Measurements from ENCODE around the gene UBN1.
"Not testable (repeated sequence)": the region's sequence is repeated elsewhere in the genome, so short reads cannot be mapped to it uniquely, and the experiment has no call there.

UBN1 gene

DNA sequence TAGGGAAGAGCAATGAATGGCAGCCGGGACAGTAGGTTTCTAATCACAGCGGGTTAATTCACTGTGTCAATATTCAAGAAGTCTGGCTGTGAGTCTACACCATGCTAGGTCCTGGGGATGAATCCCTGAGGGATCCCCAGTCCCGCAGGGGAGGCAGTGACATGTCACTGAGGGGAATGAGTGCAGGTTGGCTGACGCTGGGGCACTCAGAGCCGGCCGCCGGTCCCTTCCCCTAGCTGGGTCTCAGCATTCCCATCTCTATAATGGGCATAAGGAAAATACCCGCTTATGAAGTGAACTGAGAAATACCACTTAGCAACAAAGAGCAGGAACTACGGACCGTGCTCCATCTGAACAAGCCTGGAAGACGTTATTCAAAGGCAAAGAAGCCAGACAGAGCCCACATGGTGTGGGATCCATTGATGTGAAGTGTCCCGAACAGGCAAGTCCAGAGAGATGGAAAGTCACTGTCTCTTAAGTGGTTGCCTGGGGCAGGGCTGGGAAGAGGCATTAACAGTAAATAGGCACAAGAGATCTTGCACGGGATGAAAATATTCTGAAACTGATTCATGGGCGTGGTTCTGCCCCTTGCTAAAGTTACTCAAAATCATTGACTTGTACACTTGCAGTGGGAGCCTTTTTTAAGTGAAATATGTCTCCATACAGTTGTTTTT, 57.8 kb downstream of the UBN1 start:
- DNase-seq (ENCODE audit: low read depth), result no peak

DNA sequence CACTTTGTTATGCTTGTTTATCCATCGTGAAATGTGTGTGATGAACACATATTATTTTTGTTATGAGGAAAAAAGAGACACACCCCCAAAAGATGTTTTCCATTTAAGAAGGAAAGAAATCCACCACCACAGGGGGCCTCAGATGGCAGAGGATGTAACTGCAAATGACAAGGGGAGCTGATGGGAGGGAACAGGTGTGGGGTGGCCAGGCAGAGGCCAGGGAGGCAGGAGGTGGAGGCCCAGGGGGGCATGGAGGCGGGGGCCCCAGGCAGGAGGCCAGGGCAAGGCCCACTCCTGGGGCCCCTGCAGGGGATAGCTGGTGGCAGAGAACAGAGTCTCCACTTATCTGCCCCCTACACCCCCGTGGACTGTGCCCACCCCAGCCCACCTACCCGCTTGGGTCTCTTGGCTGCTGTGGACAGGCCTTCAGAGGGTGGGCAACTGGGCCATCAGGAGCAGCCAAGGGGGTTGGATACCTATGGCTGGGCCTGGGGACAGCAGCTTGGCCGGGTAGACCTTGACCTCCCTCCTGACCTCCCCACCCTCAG, 61.6 kb downstream of the UBN1 start:
- no peak for DNase-seq (ENCODE audit: low read depth)

DNA sequence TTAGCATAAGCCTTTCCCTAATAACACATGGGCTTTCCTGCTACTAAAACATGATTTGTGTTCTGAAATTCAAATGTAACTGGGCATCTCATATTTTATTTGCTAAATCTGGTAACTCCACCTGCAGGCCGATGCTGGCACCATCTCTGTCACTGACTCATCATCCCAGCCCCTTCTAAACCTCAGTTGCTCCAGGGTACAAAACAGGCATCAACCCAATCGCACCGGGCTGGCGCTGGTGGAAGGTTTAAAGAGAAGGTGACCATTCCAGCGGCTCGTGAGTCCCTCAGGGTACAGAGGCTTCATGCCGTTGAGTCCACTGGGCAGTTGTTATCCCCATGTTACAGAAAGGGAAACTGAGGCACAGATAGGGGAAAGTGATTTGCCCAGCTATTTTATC, 62.5 kb downstream of the UBN1 start:
- no peak for DNase-seq (ENCODE audit: low read depth)

DNA sequence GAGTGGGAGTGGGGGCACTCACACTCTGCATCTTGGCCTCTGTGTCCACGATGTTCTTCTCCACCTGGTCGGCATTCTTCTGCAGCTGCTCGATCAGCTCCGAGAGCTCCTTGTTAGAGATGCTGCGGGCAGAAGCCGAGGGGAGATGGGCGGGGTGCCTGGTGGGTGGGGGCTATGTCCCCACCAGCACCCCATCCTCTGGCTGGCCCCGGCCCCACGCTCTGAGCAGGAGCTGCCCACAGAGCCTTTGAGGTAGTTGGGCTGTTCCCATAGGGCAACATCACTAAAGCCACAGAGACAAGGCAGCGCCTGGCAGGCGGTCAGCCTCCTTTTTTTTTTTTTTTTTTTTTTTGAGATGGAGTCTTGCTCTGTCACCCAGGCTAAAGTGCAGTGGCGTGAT, 63.5 kb downstream of the UBN1 start:
- no peak for DNase-seq (ENCODE audit: low read depth)

DNA sequence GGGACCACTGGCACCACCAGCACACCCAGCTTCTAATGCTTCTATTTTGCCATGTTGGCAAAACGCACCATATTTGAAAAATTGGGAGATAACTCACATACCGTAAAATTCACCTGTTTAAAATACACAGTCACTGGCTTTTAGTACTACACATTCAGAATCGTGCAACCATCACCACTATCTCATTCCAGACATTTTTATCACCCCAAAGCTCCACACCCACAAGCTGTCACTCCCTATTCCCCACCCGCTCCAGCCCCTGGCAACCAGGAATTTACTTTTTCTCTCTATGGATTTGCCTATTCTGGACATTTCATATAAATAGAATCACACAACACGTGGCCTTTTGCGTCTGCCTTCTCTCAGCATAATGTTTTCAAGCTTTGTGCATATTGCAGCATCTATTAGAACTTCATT, 64.7 kb downstream of the UBN1 start:
- DNase-seq (ENCODE audit: low read depth), result no peak

DNA sequence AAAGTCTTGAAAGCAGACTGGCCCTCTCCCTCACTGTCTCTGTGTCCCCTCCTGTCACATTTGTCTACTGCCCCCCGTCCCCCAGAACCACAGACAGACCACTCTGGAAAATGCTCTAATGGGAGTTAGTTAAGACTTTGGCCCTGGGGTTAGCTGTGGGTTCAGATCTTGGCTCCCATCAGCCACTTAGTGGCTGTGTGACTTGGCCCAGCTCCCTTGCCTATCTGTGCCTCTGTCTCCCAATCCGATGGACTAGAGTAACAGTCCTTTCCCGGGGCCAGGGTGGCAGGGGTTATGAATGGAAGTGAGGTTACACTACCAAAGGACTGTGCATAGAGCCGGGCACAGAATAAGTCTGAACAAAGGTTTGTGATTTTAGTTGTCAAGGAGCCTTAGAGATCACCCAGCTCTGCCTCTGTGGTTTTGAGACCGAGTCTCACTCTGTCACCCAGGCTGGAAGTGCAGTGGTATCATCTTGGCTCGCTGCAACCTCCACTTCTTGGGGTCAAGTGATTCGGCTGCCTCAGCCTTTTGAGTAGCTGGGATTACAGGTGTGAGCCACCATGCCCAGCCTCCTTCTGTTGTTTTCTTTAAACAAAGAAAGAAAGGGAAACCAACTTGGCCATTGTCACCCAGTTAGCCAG, 66.0 kb downstream of the UBN1 start:
- DNase-seq (ENCODE audit: low read depth), result no peak

DNA sequence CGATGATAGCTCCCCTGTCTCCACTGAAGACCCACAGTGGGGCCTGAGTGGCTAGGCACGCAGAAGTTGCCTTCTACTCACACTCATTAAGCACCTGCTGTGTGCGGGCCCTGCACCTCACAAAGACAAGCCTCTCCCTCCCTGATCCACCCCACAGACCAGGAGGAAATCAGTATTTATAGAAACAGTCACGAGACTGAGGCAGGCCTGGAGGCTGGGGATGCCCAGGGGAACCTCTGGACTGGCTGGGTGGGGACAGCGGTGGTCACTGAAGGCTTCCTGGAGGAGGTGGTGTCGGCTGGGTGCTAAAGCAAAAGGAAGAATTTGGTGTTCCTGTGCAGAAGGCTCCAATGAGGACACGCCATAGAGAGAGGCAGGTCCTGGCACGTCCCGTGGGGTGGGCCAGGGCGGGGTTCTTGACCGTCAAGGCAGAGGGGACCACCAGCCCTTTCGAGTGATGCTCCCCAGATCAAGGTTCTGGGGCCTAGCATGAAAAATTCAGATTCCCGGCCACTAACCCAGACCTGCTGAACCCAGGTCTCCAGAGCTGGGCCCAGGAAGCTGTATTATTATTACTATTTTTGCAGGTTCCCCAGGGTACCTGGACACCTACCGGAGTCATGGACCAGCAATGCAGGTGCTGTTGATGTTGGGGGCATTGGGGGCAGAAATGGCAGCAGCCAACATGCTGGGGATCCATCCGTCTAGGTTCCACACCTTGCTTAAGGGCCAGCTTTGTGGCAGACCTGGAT, 66.7 kb downstream of the UBN1 start:
- DNase-seq (ENCODE audit: low read depth), result no peak

DNA sequence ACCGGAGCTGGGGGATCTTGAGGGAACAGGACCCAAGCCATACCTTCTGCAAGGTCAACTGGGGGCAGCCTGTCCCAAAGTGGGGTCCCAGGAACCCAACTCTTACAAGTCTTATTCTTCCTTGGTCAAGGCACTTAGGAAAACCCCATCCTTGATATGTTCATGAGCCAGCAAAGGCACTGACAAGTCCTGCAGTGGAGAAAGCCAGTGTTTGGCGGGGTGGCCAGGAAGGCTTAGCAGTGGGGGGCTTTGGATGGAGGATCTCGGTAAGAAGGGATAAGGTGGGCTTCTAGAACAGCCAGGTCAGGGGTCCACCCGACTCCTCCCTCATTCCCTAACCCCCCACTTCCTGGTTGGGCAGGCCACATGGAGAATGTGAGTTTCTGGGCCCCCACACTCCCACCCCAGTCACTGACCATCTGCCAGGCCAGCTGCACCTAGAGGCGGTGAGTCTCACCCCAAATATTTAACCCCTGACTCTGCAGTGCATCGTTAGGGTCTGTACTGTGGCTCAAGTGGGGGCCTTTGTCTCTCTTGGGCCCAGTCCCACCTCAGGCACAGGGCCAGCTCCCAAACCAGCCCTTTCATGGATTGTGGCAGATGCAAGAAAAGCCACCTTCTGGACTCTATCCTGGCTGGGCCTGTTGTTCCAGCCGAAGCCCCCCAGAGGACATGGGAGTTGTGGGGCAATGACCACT, 67.4 kb downstream of the UBN1 start:
- DNase-seq (ENCODE audit: low read depth), result no peak

DNA sequence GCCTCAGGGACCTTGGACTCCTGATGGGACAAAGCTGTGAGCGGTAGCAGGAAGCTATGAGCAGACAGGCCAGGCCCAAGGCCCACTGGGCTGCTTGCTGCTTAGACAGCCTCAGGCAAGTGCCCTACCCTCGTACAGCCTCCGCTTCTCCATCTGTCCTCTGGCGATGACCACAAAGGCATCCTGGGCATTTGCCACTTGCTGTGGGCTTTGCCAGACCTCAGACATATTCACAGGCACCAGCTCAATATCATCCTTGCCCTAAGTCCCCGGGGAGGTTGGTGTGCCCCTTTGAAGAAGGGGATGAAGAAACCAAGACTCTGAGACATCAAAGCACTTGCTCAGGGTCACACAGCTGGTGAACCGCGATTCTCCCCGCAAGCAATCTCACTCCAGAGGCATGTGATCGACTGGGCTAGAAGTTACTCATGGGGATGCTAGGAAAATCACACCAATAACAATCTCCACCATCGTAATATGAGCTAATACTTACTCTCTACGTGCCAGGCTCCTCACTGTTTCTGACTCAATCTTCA, 68.0 kb downstream of the UBN1 start:
- no peak for DNase-seq (ENCODE audit: low read depth)

DNA sequence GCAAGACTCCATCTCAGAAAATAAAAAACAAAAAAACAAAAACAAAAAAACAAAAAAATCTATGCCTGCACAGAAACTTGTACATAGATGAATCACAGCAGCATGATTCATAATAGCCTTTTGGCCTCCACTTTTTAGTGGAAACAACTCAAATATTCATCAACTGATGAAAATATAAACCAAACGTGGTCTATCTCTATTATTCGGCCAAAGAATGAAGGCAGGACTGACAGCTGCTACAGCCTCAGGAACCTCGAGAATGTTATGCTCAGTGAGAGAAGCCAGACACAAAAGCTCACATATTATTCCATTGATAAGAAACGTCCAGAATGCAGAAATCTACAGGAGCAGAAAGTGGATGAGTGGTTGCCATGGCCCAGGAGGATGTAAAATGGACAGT, 69.8 kb downstream of the UBN1 start:
- no peak for DNase-seq (ENCODE audit: low read depth)

DNA sequence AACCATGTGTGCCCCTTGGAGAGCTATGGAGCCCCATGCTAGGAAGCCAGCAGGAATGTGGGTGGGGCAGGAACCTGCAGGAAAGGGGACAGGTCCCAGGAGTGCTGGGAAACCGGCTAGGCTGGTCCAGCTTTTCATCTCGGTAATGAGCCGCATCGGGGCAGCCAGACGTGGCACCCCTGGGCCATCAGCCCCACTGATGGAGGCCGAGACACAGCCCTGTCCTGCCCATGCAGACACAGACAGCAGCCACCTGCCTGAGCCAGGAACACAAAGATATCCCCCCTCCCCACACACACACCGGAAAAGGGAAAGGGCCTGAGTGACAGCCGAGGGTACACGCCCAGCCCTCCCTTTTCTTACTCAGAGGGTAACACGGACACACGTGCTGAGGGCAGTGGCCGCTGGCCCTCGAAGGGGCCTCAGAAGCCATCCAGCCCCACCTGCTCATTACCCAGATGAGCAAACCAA, 71.5 kb downstream of the UBN1 start:
- DNase-seq (ENCODE audit: low read depth), result no peak

DNA sequence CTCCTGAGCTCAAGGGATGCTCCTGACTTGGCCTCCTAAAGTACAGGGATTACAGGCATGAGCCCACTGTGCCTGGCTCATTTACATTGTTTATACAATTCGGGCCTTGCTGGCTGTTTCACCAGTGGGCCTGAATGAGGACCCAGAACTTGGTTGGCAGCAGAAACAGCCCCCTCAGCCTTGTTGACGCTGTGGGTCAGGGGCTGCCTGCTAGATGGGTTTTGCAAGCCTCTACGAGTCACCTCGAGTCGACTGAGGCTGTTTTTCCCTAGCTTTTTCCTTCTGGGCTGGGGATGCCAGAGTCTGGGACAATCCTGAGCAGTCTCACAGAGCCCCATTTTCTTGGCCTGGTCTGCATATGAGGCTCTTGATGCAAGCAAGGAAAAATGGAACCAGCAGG, 73.5 kb downstream of the UBN1 start:
- no peak for DNase-seq (ENCODE audit: low read depth)

DNA sequence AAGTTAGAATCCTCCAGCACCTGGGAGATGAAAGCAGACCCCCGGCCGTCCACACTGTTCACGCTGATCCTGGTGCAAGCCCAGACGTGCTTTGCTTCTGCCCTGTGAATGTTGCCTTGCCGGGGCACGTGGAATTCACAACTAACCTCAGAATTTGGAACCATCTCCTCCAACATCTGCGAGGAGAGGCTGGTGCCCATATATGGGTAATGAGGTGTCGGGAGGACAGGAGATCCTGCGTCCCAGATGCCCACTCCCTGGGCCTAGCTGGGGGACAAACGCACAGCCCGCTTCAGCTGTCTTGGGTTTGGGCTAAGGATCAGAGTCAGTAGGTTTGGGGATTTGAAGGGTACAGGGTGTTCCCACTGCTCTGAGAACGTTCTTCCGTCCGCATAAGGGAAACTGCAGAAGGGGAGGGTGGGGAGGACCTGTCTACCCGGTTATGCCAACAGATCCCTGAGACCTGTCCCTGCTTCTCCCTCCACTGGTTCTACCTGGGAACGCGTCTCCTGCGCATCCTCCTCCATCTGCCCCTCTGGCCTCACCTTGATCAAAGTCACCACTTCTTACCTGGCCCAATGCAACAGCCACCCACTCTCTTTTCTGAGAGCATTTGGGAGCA, 75.6 kb downstream of the UBN1 start:
- no peak for DNase-seq (ENCODE audit: low read depth)

DNA sequence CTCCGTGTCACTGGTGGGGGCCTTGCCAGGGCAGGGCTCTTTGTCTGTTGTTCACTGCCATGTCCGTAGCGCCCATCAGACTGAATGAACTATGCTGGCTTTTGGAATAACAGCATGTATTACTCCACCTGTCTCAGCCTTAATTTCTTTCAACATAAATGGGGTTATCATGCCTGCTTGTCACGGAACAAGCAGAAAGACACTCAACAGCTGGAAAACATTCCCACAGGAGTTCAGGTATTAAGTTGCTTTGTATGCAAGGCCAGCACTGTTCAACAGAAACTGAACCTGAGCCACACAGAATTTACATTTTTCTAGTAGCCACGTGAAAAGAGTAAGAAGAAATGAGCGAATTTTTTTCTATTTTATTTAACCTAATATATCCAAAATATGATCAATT, 76.6 kb downstream of the UBN1 start:
- DNase-seq (ENCODE audit: low read depth), result no peak

DNA sequence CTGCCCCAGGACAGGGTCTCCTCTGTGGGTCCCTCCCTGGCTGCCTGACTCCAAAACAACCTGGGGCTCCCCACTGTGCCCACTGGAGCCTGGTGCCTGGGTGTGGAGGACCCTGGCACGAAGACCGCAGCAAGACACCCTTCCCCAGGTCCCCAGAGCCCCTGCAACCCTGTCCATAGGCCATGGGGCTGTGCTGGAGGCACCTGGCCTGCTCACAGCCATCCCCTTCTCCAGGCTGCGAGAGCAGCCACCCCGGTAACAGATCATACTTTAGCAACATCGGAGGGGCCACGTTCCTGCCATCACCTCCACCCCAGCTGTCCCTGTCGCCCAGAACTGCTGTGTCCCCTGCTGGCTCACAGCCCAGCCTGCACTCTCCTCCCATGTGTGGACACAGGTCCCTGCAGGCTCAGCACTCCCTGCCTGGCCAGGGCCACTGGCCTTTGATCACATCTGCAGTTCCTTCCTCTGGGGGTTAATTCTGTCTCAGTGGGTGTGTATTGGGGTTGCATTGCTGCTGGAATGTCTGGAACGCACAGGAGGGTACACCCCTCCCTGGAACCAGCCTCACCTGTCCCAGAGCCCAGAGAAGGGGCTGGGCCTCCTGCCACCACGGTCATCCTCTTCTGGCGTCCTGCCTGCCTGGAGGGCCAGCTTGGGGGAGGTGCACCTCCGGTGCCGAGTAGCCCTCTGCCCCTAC, 77.5 kb downstream of the UBN1 start:
- DNase-seq (ENCODE audit: low read depth), result no peak

DNA sequence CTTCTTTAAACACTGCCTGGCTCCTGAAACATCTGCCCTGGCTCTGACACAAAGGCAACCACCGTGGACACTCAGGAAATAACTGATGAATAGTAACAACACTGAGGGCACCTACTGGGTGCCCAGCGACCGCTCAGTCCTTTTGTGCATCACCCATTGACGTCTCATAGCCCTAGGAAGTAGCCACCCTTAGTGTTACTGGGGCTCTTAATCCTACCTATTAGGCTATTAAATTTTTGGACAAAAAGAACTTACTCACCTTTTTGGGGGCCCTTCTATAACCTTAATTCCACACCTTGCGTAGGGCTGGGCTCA, 78.0 kb downstream of the UBN1 start:
- DNase-seq (ENCODE audit: low read depth), result no peak

DNA sequence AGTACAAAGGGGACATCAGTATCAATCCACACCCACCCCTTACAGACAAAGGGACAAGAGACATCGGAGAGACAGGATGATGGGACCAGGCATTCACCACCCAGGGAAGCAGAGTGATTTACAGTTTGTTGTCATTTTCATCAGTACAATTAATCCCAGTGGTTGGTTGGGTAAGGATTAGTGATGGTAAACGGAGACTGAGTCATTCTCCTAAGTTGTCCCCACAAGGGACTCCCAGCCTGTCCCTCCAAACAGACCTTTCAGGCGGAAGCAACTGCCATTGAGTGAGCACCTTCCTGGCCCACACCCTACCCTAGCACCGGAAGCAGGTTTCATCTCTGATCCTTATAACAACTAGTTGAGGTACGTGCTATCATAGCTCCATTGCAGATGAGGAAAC, 78.5 kb downstream of the UBN1 start:
- DNase-seq (ENCODE audit: low read depth), result no peak

DNA sequence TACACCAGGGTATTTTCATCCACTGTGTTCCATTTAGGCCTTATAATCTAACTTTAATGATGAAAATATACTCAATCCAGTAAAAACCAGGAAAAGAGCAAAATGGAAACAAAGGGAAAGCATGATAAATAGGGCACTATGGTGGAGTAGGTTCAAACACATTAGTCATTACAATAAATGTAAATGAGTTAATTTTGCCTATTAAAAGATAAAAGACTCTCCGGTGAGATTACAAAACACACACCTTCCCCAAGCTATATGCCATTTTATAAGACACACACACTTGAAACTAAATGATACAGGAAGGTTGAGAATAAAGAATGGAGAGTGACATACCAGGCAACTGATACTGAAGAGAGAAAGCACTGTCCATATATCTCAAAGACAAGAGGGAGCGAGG, 79.6 kb downstream of the UBN1 start:
- no peak for DNase-seq (ENCODE audit: low read depth)

DNA sequence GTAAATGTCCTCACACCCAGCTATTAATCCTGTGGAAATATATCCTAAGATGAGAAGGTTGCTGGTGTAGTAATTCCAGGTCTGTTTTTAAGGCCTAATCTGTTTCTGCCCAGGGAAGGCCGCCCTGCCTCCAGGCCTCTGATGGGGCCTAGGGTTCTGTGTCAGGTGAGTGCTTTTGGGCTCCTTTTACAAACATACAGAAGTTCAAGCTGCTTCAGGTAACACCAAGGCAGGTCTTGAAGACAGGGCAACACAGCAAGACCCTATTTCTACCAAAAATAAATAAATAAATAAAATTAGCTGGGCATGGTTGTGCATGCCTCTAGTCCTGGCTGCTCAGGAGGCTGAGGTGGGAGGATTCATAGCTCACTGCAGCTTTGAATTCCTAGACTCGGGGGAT, 80.4 kb downstream of the UBN1 start:
- DNase-seq (ENCODE audit: low read depth), result no peak

DNA sequence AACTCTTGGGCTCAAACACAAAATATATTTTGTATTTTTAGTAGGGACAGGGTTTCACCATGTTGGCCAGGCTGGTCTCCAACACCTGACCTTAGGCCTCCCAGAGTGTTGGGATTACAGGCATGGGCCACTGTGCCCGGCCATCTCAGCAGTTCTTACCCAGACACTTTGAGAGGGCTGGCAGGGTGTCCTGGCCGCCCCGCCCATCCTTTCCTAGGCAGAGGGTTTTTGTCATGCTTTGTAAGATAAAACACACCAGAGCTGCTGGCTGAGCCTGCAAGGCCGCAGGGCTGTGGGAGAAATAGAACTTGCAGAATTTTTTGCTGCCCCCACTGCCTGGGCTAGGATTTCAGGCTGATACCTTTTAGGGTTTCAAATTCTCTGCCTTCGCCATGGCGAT, 80.9 kb downstream of the UBN1 start:
- DNase-seq (ENCODE audit: low read depth), result no peak

DNA sequence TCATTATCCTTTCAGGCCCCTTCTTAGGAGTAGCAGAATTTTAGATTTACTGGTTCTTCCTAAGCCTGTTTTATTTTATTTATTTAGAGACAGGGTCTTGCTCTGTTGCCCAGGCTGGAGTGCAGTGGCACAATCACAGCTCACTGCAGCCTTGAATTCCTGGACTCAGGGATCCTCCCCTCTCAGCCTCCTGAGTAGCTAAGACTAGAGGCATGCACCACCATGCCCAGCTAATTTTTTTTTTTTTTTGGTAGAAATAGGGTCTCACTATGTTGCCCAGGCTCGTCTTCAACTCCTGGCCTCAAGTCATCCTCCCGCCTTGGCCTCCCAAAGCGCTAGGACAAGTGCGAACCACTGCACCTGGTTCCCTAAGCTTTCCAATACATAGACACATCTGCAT, 82.3 kb downstream of the UBN1 start:
- DNase-seq (ENCODE audit: low read depth), result not testable (repeated sequence)

Measured in T follicular helper cell (primary cell).